Measurements from ENCODE around the gene HOXB5. TPM values are rescaled to one million over a fixed set of nuclear protein-coding genes. Genes with fewer than 3 reads are reported as not detected.

HOXB5 gene
- total and polyA plus RNA-seq, 10 of the 15 experiments (the other 5 are each of a cell fraction or from before 2014, with no cell fraction given) = not detected

DNA sequence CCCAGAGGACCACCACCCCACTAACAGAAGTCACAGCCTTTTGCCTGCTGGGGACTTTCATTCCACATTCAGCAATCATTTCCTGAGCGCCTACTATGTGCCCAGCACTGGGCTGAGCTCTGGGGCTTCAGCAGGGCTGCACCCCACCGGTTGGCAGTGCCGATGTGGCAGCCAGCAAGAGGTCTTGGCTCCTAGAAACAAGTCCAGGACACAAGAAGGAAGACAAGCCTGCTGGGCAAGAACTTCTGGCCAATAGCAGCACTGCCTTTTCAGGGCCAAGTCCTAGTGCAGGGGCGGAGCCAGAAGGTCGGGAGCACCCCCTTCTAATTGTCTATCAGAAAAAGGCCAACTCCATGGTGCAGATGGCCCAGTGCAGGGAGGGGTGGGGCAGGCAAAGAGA is 45.6 kb upstream of the HOXB5 start (continued):
- TF ChIP-seq, protein P1, sequence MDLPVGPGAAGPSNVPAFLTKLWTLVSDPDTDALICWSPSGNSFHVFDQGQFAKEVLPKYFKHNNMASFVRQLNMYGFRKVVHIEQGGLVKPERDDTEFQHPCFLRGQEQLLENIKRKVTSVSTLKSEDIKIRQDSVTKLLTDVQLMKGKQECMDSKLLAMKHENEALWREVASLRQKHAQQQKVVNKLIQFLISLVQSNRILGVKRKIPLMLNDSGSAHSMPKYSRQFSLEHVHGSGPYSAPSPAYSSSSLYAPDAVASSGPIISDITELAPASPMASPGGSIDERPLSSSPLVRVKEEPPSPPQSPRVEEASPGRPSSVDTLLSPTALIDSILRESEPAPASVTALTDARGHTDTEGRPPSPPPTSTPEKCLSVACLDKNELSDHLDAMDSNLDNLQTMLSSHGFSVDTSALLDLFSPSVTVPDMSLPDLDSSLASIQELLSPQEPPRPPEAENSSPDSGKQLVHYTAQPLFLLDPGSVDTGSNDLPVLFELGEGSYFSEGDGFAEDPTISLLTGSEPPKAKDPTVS (IDR thresholded peaks at IDR 0.05; ENCODE audit: low read depth, low read length) = no peak
- TF ChIP-seq BHLHE40 (IDR thresholded peaks at IDR 0.05; ENCODE audit: borderline replicate concordance in 1 of 2, low read depth in 2 of 2, low read length in 1 of 2) (no peak), BCL11A (IDR thresholded peaks at IDR 0.05; ENCODE audit: low read depth, low read length) (no peak), SP1 (IDR thresholded peaks at IDR 0.05; ENCODE audit: low read depth, low read length) (no peak), RB1 (IDR thresholded peaks at IDR 0.05; ENCODE audit: borderline replicate concordance) (no peak), JUND (IDR thresholded peaks at IDR 0.05; ENCODE audit: low read depth, low read length) (no peak), ZBTB4 (CRISPR knock-in tag; IDR thresholded peaks at IDR 0.05) (no peak), SIN3A (IDR thresholded peaks at IDR 0.05; ENCODE audit: low read depth, low read length) (no peak), SMARCA5 (IDR thresholded peaks at IDR 0.05) (no peak), ZNF384 (IDR thresholded peaks at IDR 0.05; ENCODE audit: borderline replicate concordance, low read depth, low read length) (no peak), ZNF24 (IDR thresholded peaks at IDR 0.05) (no peak)
- TF ChIP-seq, protein P2, sequence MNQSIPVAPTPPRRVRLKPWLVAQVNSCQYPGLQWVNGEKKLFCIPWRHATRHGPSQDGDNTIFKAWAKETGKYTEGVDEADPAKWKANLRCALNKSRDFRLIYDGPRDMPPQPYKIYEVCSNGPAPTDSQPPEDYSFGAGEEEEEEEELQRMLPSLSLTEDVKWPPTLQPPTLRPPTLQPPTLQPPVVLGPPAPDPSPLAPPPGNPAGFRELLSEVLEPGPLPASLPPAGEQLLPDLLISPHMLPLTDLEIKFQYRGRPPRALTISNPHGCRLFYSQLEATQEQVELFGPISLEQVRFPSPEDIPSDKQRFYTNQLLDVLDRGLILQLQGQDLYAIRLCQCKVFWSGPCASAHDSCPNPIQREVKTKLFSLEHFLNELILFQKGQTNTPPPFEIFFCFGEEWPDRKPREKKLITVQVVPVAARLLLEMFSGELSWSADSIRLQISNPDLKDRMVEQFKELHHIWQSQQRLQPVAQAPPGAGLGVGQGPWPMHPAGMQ (IDR thresholded peaks at IDR 0.05; ENCODE audit: borderline replicate concordance) = no peak

All from GM12878 (cell line).